ENCODE data around the gene ZFYVE16. TPM values are rescaled to one million over a fixed set of nuclear protein-coding genes. Genes with fewer than 3 reads are reported as not detected.

Gene ZFYVE16
- total and polyA plus RNA-seq, 2 of the 4 experiments (the other 2 are of a cell fraction): 5.3 to 11.1 TPM

GRCh38 chr5:80480354-80480753, 72.5 kb downstream of the ZFYVE16 start:
- peaks cover 5% of the 10 kb centered on the region for H3K9me3 ChIP-seq (ENCODE audit: control insufficient read depth, insufficient read depth, low read length)
- H2BK15ac ChIP-seq (ENCODE audit: low read depth, low read length): no peak overlapping the region
- no peak overlapping the region for H2BK5ac ChIP-seq (ENCODE audit: low read depth, low read length, poor library complexity, severe bottlenecking)
- in situ Hi-C loops (cut with MboI; ENCODE audit: low sequenced_read_pairs): loop anchor here (5.0 kb wide), 1 partner anchor 192 kb away; no protein-coding TSS in a partner anchor
- POLR2A ChIA-PET (ENCODE audit: unreplicated experiment): interaction anchor here (0.5 kb wide), 1 partner anchor 12 kb away, joined by 3 read pairs; no protein-coding TSS in a partner anchor
- H3K27me3 ChIP-seq (ENCODE audit: control insufficient read depth, insufficient read depth, low read length): no peaks in the 10 kb centered on the region
- BruUV-seq (replicated peaks): no TSS peak
- no peak overlapping the region for H3K4ac ChIP-seq (ENCODE audit: low read depth, low read length)
- no peaks in the 10 kb centered on the region for H3K4me1 ChIP-seq (ENCODE audit: control insufficient read depth, insufficient read depth, low read length)
- ATAC-seq (ENCODE audit: low read depth) (no peak), DNase-seq (no peak)
- H3K79me1 ChIP-seq (ENCODE audit: low read depth in 1 of 2, low read length in 2 of 2): no peaks in the 10 kb centered on the region
- intact Hi-C loops (cut with micrococcal nuclease): loop anchor here (2.0 kb wide), 1 partner anchor 192 kb away; no protein-coding TSS in a partner anchor
- H2AFZ ChIP-seq (replicated peaks; ENCODE audit: low read length, poor library complexity): no peak overlapping the region
- H3K23ac ChIP-seq (ENCODE audit: low read depth, low read length): no peak overlapping the region
- no peak overlapping the region for H4K5ac ChIP-seq (ENCODE audit: low read depth, low read length)
- dilution Hi-C loops (cut with HindIII; ENCODE audit: low sequenced_read_pairs, unreplicated experiment): no loop called here
- H4K20me1 ChIP-seq (ENCODE audit: insufficient read depth, low read length): no peaks in the 10 kb centered on the region
- H2AK5ac ChIP-seq (ENCODE audit: low read depth, low read length): no peak overlapping the region
- H3K9ac ChIP-seq (ENCODE audit: low read depth, low read length): no peak overlapping the region
- H3K36me3 ChIP-seq (ENCODE audit: control insufficient read depth, insufficient read depth, low read length): peaks cover 10% of the 10 kb centered on the region
- no peak overlapping the region for H3K56ac ChIP-seq (ENCODE audit: extremely low read depth, insufficient read depth, low read length)
- no peak overlapping the region for H3K18ac ChIP-seq (ENCODE audit: low read depth, low read length)
- H4K8ac ChIP-seq (ENCODE audit: low read depth in 2 of 2, low read length in 2 of 2): no peak overlapping the region
- WGBS, 2 experiments (ENCODE audit: extremely low coverage in 2 of 2, insufficient read length in 1 of 2): no CpG with 5 or more reads among the region's 2 CpGs
- CTCF ChIA-PET: interaction anchor here (2.0 kb wide), 1 partner anchor 192 kb away, joined by 9 read pairs; no protein-coding TSS in a partner anchor
- H2AK9ac ChIP-seq (replicated peaks; ENCODE audit: low read depth, low read length, poor library complexity): no peak overlapping the region
- H2BK20ac ChIP-seq (ENCODE audit: low read depth, low read length): no peak overlapping the region
- no peak overlapping the region for H3K4me2 ChIP-seq (ENCODE audit: low read depth, low read length)
- H3K9me1 ChIP-seq (ENCODE audit: insufficient read depth, low read length): no peaks in the 10 kb centered on the region
- no peak overlapping the region for H4K91ac ChIP-seq (ENCODE audit: insufficient read depth, low read depth, low read length)
- no peak overlapping the region for H2BK120ac ChIP-seq (ENCODE audit: low read depth, low read length)
- H3K4me3 ChIP-seq (ENCODE audit: insufficient read depth, low read depth, low read length): no peak overlapping the region
- no peak overlapping the region for H3K27ac ChIP-seq (ENCODE audit: insufficient read depth, low read length)
- no peak for TF ChIP-seq MXI1 (IDR thresholded peaks at IDR 0.05; ENCODE audit: borderline replicate concordance, low read depth, low read length)
- TF ChIP-seq RFX5 (IDR thresholded peaks at IDR 0.05; ENCODE audit: low read depth, low read length): no peak
- no peak for TF ChIP-seq CEBPB (IDR thresholded peaks at IDR 0.05; ENCODE audit: low read depth, low read length)
- no peak for TF ChIP-seq ELK1 (IDR thresholded peaks at IDR 0.05; ENCODE audit: borderline replicate concordance, low read depth, low read length)
- no peak for TF ChIP-seq CTCF (conservative IDR thresholded peaks at IDR 0.05; ENCODE audit: low read depth, low read length)
- TF ChIP-seq MAFK (IDR thresholded peaks at IDR 0.05; ENCODE audit: low read depth, low read length): no peak
- TF ChIP-seq, protein P1, sequence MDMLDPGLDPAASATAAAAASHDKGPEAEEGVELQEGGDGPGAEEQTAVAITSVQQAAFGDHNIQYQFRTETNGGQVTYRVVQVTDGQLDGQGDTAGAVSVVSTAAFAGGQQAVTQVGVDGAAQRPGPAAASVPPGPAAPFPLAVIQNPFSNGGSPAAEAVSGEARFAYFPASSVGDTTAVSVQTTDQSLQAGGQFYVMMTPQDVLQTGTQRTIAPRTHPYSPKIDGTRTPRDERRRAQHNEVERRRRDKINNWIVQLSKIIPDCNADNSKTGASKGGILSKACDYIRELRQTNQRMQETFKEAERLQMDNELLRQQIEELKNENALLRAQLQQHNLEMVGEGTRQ (IDR thresholded peaks at IDR 0.05; ENCODE audit: low read depth, low read length): no peak
- TF ChIP-seq RAD21 (IDR thresholded peaks at IDR 0.05; ENCODE audit: low read length): no peak
- no peak for TF ChIP-seq FOS (IDR thresholded peaks at IDR 0.05; ENCODE audit: low read depth, low read length)
- no peak for TF ChIP-seq MAZ (IDR thresholded peaks at IDR 0.05; ENCODE audit: borderline replicate concordance, low read depth, low read length)
- H3K14ac ChIP-seq (replicated peaks; ENCODE audit: low read depth, low read length): no peak overlapping the region
